ENCODE measurements around the gene ULK1.

The ULK1 gene

GRCh38 chr12:131908092-131909080, 14.0 kb downstream of the ULK1 start:
- DNase-seq: no peak

GRCh38 chr12:131909081-131909751, 14.8 kb downstream of the ULK1 start:
- no peak for DNase-seq

- no peak for DNase-seq
These were observed 15.4 kb downstream of the ULK1 start for GRCh38 chr12:131909752-131910219.

GRCh38 chr12:131910302-131911027, 16.0 kb downstream of the ULK1 start:
- peak; percentile 49 for DNase-seq

- no peak for DNase-seq
These were observed 16.7 kb downstream of the ULK1 start for GRCh38 chr12:131911028-131911650.

- no peak for DNase-seq
These were observed 17.5 kb downstream of the ULK1 start for GRCh38 chr12:131911851-131912477.

GRCh38 chr12:131912518-131913274, 18.3 kb downstream of the ULK1 start:
- peak; percentile 96 for DNase-seq

GRCh38 chr12:131913666-131914065, 19.2 kb downstream of the ULK1 start:
- DNase-seq: no peak

- DNase-seq: no peak
These were observed 19.8 kb downstream of the ULK1 start for GRCh38 chr12:131914179-131914702.

- DNase-seq: no peak
These were observed 20.7 kb downstream of the ULK1 start for GRCh38 chr12:131915000-131915689.

GRCh38 chr12:131915823-131916222, 21.4 kb downstream of the ULK1 start:
- DNase-seq: no peak

- DNase-seq: no peak
These were observed 22.1 kb downstream of the ULK1 start for GRCh38 chr12:131916306-131917138.

GRCh38 chr12:131917139-131917710, 22.8 kb downstream of the ULK1 start:
- no peak for DNase-seq

- no peak for DNase-seq
These were observed 23.4 kb downstream of the ULK1 start for GRCh38 chr12:131917711-131918306.

GRCh38 chr12:131918311-131919050, 24.1 kb downstream of the ULK1 start:
- no peak for DNase-seq

GRCh38 chr12:131919051-131919347, 24.6 kb downstream of the ULK1 start:
- no peak for DNase-seq

GRCh38 chr12:131919366-131920156, 25.1 kb downstream of the ULK1 start:
- no peak for DNase-seq

All from fibroblast of skin of back (primary cell).